H1 (cell line): Measurements from ENCODE around the gene HOXC13. TPM values are rescaled to one million over a fixed set of nuclear protein-coding genes. Genes with fewer than 3 reads are reported as not detected.

ENCODE experiments used
- CTCF ChIA-PET: fragments of 300-600 bp; sonication (Branson Sonifier 250); formaldehyde crosslinking; loops from one replicate; lab custom pipeline; 2021; ENCODE audit not compliant: partially characterized antibody; lab: Charles Lee
- POLR2A ChIA-PET: fragments of 300-600 bp; sonication (Branson Sonifier 250); formaldehyde crosslinking; loops from one replicate; lab custom pipeline; 2021; ENCODE audit warnings: inconsistent platforms; ENCODE audit not compliant: partially characterized antibody; lab: Charles Lee
- DNase-seq, 2 experiments: peaks; one replicate each; pipeline versions ENCODE4 v3.0.0 to v3.0.0-alpha.2; 2010 to 2022; ENCODE audit warnings: low spot score in 2 of 2, low read depth in 1 of 2, mixed read lengths in 1 of 2
- FAIRE-seq: peaks from 2 replicates; lab custom pipeline; 2011; peaks lifted over from hg19 to GRCh38; lab: Jason Lieb, UNC
- H2AFZ ChIP-seq: 2 replicates; pipeline ENCODE4 v1.8.1; 2012; ENCODE audit warnings: low read length, inconsistent platforms
- H2AK5ac ChIP-seq: 2 replicates; pipeline ENCODE4 v1.6.1; 2013; ENCODE audit warnings: low read depth, low read length
- H2BK120ac ChIP-seq: replicated peaks from 2 replicates; pipeline ENCODE3; 2013; ENCODE audit warnings: low read depth, low read length, inconsistent platforms
- H2BK12ac ChIP-seq: 2 replicates; pipeline ENCODE4 v1.6.1; 2013; ENCODE audit warnings: low read depth, low read length
- H2BK15ac ChIP-seq: 2 replicates; pipeline ENCODE4 v1.6.1; 2013; ENCODE audit warnings: low read length
- H2BK20ac ChIP-seq: 2 replicates; pipeline ENCODE4 v1.6.1; 2013; ENCODE audit warnings: low read length
- H2BK5ac ChIP-seq: 2 replicates; pipeline ENCODE4 v1.6.1; 2013; ENCODE audit warnings: low read depth, low read length
- H3K14ac ChIP-seq: 2 replicates; pipeline ENCODE4 v1.6.1; 2013; ENCODE audit warnings: inconsistent platforms; ENCODE audit not compliant: insufficient read length
- H3K18ac ChIP-seq: 2 replicates; pipeline ENCODE4 v1.6.1; 2013; ENCODE audit warnings: low read length; ENCODE audit errors: extremely low read depth
- H3K23ac ChIP-seq: 2 replicates; pipeline ENCODE4 v1.6.1; 2013; ENCODE audit warnings: inconsistent platforms; ENCODE audit not compliant: insufficient read length
- H3K23me2 ChIP-seq: 2 replicates; pipeline ENCODE4 v1.6.1; 2013; ENCODE audit warnings: low read depth, low read length
- H3K27ac ChIP-seq: 2 replicates; pipeline ENCODE4 v1.6.1; 2011; ENCODE audit warnings: low read depth, low read length, inconsistent platforms
- H3K27me3 ChIP-seq, 4 experiments: replicated peaks in 1 of 4; 1 replicate in 1 of 4; 2 replicates in 3 of 4; pipeline versions ENCODE4 v1.6.1 to v1.8.1; 2011 to 2013; ENCODE audit warnings: low read length in 3 of 4, mild to moderate bottlenecking in 3 of 4, inconsistent platforms in 2 of 4, mixed read lengths in 2 of 4, moderate library complexity in 1 of 4; ENCODE audit not compliant: control insufficient read depth in 3 of 4, insufficient read depth in 3 of 4; ENCODE audit errors: extremely low read depth in 1 of 4
- H3K36me3 ChIP-seq, 4 experiments: 2 replicates each; pipeline versions ENCODE4 v1.6.1 to v1.8.1; 2011 to 2013; ENCODE audit warnings: mild to moderate bottlenecking in 4 of 4, low read length in 3 of 4, moderate library complexity in 2 of 4, control low read depth in 1 of 4, inconsistent platforms in 1 of 4; ENCODE audit not compliant: insufficient read depth in 4 of 4, control insufficient read depth in 2 of 4
- H3K4ac ChIP-seq: replicated peaks from 2 replicates; pipeline ENCODE3; 2013; ENCODE audit warnings: low read length, low read depth, mixed read lengths, inconsistent platforms; ENCODE audit not compliant: insufficient read length
- H3K4me1 ChIP-seq, 4 experiments: replicated peaks in 1 of 4; 1 replicate in 1 of 4; 2 replicates in 3 of 4; pipeline versions ENCODE4 v1.6.1 to v1.8.1; 2011 to 2013; ENCODE audit warnings: low read length in 3 of 4, inconsistent platforms in 2 of 4, mixed read lengths in 1 of 4; ENCODE audit not compliant: insufficient read depth in 4 of 4, control insufficient read depth in 3 of 4
- H3K4me2 ChIP-seq, 2 experiments: 2 replicates each; pipeline versions ENCODE4 v1.6.1 to v1.8.1; 2011 to 2013; ENCODE audit warnings: low read depth in 2 of 2, low read length in 2 of 2, control low read depth in 1 of 2, inconsistent platforms in 1 of 2, mild to moderate bottlenecking in 1 of 2; ENCODE audit not compliant: insufficient read depth in 1 of 2
- H3K4me3 ChIP-seq, 4 experiments: fragments of 200-600, 300-600 bp in 1 of 4; sonication (generic), shearing (Covaris generic), sonication (Bioruptor Twin) in 1 of 4; 2 replicates each; pipeline versions ENCODE4 v1.5.1 to v1.8.1; 2011 to 2016; ENCODE audit warnings: low read length in 4 of 4, low read depth in 3 of 4, control low read depth in 2 of 4, inconsistent platforms in 2 of 4, mild to moderate bottlenecking in 2 of 4, mixed read lengths in 1 of 4, moderate library complexity in 1 of 4; ENCODE audit not compliant: insufficient read depth in 2 of 4; ENCODE audit errors: extremely low read depth in 1 of 4
- H3K56ac ChIP-seq: replicated peaks from 2 replicates; pipeline ENCODE3; 2013; ENCODE audit warnings: low read depth, mild to moderate bottlenecking, mixed read lengths, low read length, inconsistent platforms; ENCODE audit not compliant: insufficient read length
- H3K79me1 ChIP-seq: 2 replicates; pipeline ENCODE4 v1.6.1; 2013; ENCODE audit warnings: low read depth, low read length, control low read depth
- H3K79me2 ChIP-seq, 2 experiments: 2 replicates each; pipeline versions ENCODE4 v1.6.1 to v1.8.1; 2012 to 2013; ENCODE audit warnings: low read length in 2 of 2, mild to moderate bottlenecking in 2 of 2, inconsistent platforms in 1 of 2; ENCODE audit not compliant: insufficient read depth in 2 of 2, control insufficient read depth in 1 of 2
- H3K9ac ChIP-seq, 4 experiments: replicated peaks in 1 of 4; 1 replicate in 1 of 4; 2 replicates in 3 of 4; pipeline versions ENCODE4 v1.6.1 to v1.8.1; 2011 to 2013; ENCODE audit warnings: low read depth in 3 of 4, low read length in 3 of 4, control low read depth in 2 of 4, mild to moderate bottlenecking in 2 of 4, moderate library complexity in 2 of 4, inconsistent platforms in 1 of 4; ENCODE audit errors: extremely low read depth in 1 of 4
- H3K9me3 ChIP-seq, 2 experiments: 2 replicates each; pipeline versions ENCODE4 v1.6.1 to v1.8.1; 2012 to 2013; ENCODE audit warnings: mild to moderate bottlenecking in 2 of 2, moderate library complexity in 2 of 2, control low read depth in 1 of 2, inconsistent platforms in 1 of 2, low read depth in 1 of 2, low read length in 1 of 2, mixed read lengths in 1 of 2; ENCODE audit not compliant: insufficient read depth in 2 of 2
- H4K20me1 ChIP-seq, 2 experiments: replicated peaks in 1 of 2; 2 replicates each; pipeline versions ENCODE3 to v1.8.1; 2011 to 2013; ENCODE audit warnings: inconsistent platforms in 2 of 2, low read length in 2 of 2, mild to moderate bottlenecking in 1 of 2; ENCODE audit not compliant: insufficient read depth in 2 of 2, control insufficient read depth in 1 of 2
- H4K5ac ChIP-seq: 2 replicates; pipeline ENCODE4 v1.6.1; 2013; ENCODE audit warnings: low read length, low read depth, mixed read lengths, inconsistent platforms; ENCODE audit not compliant: insufficient read length
- H4K8ac ChIP-seq: 2 replicates; pipeline ENCODE4 v1.8.0; 2013; ENCODE audit warnings: mild to moderate bottlenecking, moderate library complexity, low read length, inconsistent platforms; ENCODE audit not compliant: insufficient read depth; ENCODE audit errors: extremely low read depth
- H4K91ac ChIP-seq: replicated peaks from 2 replicates; pipeline ENCODE3; 2013; ENCODE audit warnings: low read length, mixed read lengths, inconsistent platforms; ENCODE audit not compliant: insufficient read length
- EZH2 ChIP-seq: fragments of 200-600 bp; sonication (generic); IDR thresholded peaks from 2 replicates; pipeline ENCODE4 v1.7.1; 2012; ENCODE audit warnings: low read depth, mild to moderate bottlenecking, moderate library complexity, low read length, inconsistent platforms; ENCODE audit not compliant: severe bottlenecking
- HDAC6 ChIP-seq: IDR thresholded peaks from one replicate; pipeline ENCODE4 v1.7.1; 2012; ENCODE audit warnings: low read depth, mild to moderate bottlenecking, inconsistent platforms, low read length, moderate library complexity
- RNF2 ChIP-seq: fragments of 200-900, 300-1000 bp; sonication (generic); IDR thresholded peaks from 2 replicates; pipeline ENCODE4 v1.7.1; 2016; ENCODE audit warnings: borderline replicate concordance, low read depth, mild to moderate bottlenecking, antibody characterized with exemption, low read length; ENCODE audit not compliant: poor library complexity, severe bottlenecking; ENCODE audit errors: missing control alignments
- SP2 ChIP-seq: IDR thresholded peaks from 2 replicates; pipeline ENCODE4 v1.6.1; 2012; ENCODE audit warnings: mild to moderate bottlenecking, low read length, inconsistent platforms
- SUZ12 ChIP-seq: fragments of 200-600 bp; sonication (generic); IDR thresholded peaks from 2 replicates; pipeline ENCODE4 v1.6.1; 2012; ENCODE audit warnings: mild to moderate bottlenecking, inconsistent platforms, low read length, moderate library complexity, mixed read lengths
- WGBS, 2 experiments: shearing (Covaris generic) in 1 of 2; methylation state at CpG; one replicate each; pipeline versions ENCODE4 v1.1.6 to v1.1.7; 2013 to 2015; ENCODE audit warnings: low lambda C conversion rate in 2 of 2, mixed read lengths in 2 of 2, inconsistent platforms in 1 of 2, low coverage in 1 of 2, missing lambda C conversion rate in 1 of 2; ENCODE audit not compliant: insufficient replicate concordance in 2 of 2, insufficient coverage in 1 of 2, insufficient read length in 1 of 2; ENCODE audit errors: extremely low coverage in 1 of 2, missing lambda C conversion rate in 1 of 2; 5-methylcytosine and 5-hydroxymethylcytosine counted together
- polyA plus RNA-seq, 7 experiments: library from polyadenylated mRNA; depleted of rRNA in 3 of 7; stranded (reverse) in 5 of 7; unstranded in 2 of 7; fragments of >200 nt in 5 of 7; fragments of 200-250 nt in 2 of 7; gene quantifications; 1 replicate in 5 of 7; 2 replicates in 1 of 7; 4 replicates in 1 of 7; pipeline versions ENCODE4 v1.2.1 to v1.2.3, GENCODE V29; 2011 to 2013; ENCODE audit warnings: missing spikeins in 2 of 7, mixed read lengths in 2 of 7
- total RNA-seq: library from RNA; stranded (reverse); fragmentation: NEBNext Ultra II Directional; extraction: Animal tissue kit (Norgen Biotek cat#: 25700); gene quantifications from 2 replicates; pipeline ENCODE4 v1.2.1, GENCODE V29; 2021

The HOXC13 gene
- total and polyA plus RNA-seq, 2 of the 8 experiments (the other 6 are each of a cell fraction or from before 2014, with no cell fraction given) = 0.02 TPM; not detected in 1

DNA sequence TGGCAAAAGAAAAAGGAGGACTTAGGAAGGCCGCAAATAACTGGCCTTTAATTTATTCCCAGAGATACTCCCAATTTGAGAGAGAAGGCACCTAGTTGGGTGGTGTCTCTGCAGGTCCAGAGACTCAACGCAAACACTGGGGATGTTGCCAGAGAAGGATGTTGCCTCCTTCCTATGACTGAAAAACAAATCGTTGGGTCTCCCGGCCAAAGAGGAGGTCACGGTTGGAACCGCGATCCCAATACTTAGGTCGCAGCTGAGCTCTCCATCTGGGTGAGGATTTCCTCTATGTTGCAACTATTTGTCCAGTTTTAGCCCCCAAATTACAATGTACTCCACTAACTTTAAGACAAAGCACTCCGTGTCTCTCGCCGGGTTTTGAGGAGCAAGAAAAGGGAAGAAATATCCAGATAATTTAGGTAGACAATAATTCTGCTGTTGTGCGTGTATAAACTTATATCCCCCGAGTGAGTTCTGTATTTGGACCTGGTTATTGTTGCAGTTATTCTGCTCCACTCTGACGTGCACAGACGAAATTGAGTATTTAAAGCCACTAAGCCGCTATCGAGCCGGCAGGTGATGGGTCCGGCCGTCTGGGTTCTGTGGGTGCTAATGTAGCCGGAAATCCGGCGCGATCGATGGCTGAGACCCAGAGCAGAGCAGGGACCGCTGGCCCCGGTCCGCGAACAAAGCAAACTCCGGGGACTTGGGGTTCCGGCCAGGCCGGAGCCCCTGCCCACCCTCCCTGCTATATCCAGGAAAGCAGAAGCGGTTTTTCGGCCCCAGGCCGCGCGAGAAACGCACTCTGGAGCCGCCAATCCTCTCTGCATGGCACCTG lies 21.8 kb downstream of the HOXC13 start:
- Histone ChIP-seq H3K36me3 (peaks cover 0 to 8% (median 0%) of the 10 kb centered on the region in 4 experiments; a peak in 1 of 8 replicates), H2BK12ac (0 out of 2 replicates have a peak overlapping the region, but pooled peaks have one; percentile 3), H3K27ac (no peak overlapping the region), H3K4ac (no peak overlapping the region), H3K9me3 (no peaks in the 10 kb centered on the region), H3K23ac (no peak overlapping the region), H3K4me2 (peak overlapping the region; percentile 19 to 36; a peak in 2 of 4 replicates), H3K23me2 (no peaks in the 10 kb centered on the region), H2BK15ac (no peak overlapping the region; the same call in 1 of the 2 replicates), H3K14ac (no peak overlapping the region), H4K8ac (no peak overlapping the region), H2AK5ac (no peak overlapping the region), H3K9ac (no peak overlapping the region), H3K56ac (no peak overlapping the region), H3K79me2 (no peaks in the 10 kb centered on the region), H4K5ac (no peak overlapping the region), H2BK5ac (no peak overlapping the region), H4K91ac (no peak overlapping the region), H3K18ac (no peak overlapping the region), H3K27me3 (peaks cover 99 to 100% (median 100%) of the 10 kb centered on the region in 4 experiments), H4K20me1 (peaks cover 33 to 51% of the 10 kb centered on the region in 2 experiments), H2BK20ac (no peak overlapping the region), H2BK120ac (no peak overlapping the region), H3K79me1 (no peaks in the 10 kb centered on the region), H3K4me3 (0 out of 8 replicates have a peak overlapping the region, but pooled peaks of 1 of the 4 experiments have one; percentile 30), H3K4me1 (peaks cover 0 to 5% (median under 1%) of the 10 kb centered on the region in 4 experiments; a peak in 1 of 7 replicates), H2AFZ (no peak overlapping the region)
- FAIRE-seq (no peak), DNase-seq (no peak)
- 18% methylated on average over 32 of the region's 39 CpGs; no CpG with 5 or more reads in 1 of the 2 experiments for WGBS, 2 experiments
- ChIA-PET CTCF (interaction anchor here (0.8 to 2.5 kb wide), 8 partner anchors 10 to 241 kb away, joined by 3 to 10 read pairs (median 4); partner anchors contain the start of gene HOXC10), POLR2A (interaction anchor here (0.6 to 1.4 kb wide), 3 partner anchors 8 to 144 kb away, joined by 3 read pairs; no protein-coding TSS in a partner anchor)
- TF ChIP-seq EZH2 (peak; percentile 93), HDAC6 (no peak), RNF2 (peak; percentile 86), SP2 (no peak), SUZ12 (peak; percentile 87; the same call in 1 of the 2 replicates)
